VCaP (cell line): ENCODE results near the gene RRP1.

Experiments used
- H3K27ac ChIP-seq: fragments of 450-650 bp; 2 replicates; pipeline ENCODE4 v1.5.1; 2017
- CTCF ChIP-seq: fragments of 450-650 bp; conservative IDR thresholded peaks from 2 replicates; pipeline ENCODE4 v1.5.1; 2017; ENCODE audit warnings: mild to moderate bottlenecking, moderate library complexity

RRP1 gene

GRCh38 chr21:43811262-43812105, 22.1 kb downstream of the RRP1 start:
- no peak for TF ChIP-seq CTCF
- peak overlapping the region; percentile 76 for H3K27ac ChIP-seq

GRCh38 chr21:43812139-43812821, 22.9 kb downstream of the RRP1 start:
- peak overlapping the region; percentile 76 for H3K27ac ChIP-seq
- TF ChIP-seq CTCF: no peak

- H3K27ac ChIP-seq: peak overlapping the region; percentile 76
- TF ChIP-seq CTCF: no peak
Measured at GRCh38 chr21:43812957-43813655, 23.7 kb downstream of the RRP1 start.

- no peak for TF ChIP-seq CTCF
- peak overlapping the region; percentile 76; the same call in 1 of the 2 replicates for H3K27ac ChIP-seq
Measured at GRCh38 chr21:43813656-43813980, 24.2 kb downstream of the RRP1 start.

- no peak for TF ChIP-seq CTCF
- H3K27ac ChIP-seq: peak overlapping the region; percentile 5; the same call in 1 of the 2 replicates
Measured at GRCh38 chr21:43814215-43815106, 25.1 kb downstream of the RRP1 start.

- no peak overlapping the region for H3K27ac ChIP-seq
- no peak for TF ChIP-seq CTCF
Measured at GRCh38 chr21:43815107-43815613, 25.8 kb downstream of the RRP1 start.
